K562 (cell line): ENCODE data around the gene NXF1. TPM values are rescaled to one million over a fixed set of nuclear protein-coding genes. Genes with fewer than 3 reads are reported as not detected.
A peak's percentile ranks its signal among the peaks of the same experiment; 100 is the strongest.

Source experiments
- DIDO1 ChIP-seq: fragments of 450-650 bp; IDR thresholded peaks from 2 replicates; pipeline ENCODE4 v1.6.1; 2016; ENCODE audit warnings: low read depth, missing biosample characterization, missing genetic modification characterization
- HNRNPL ChIP-seq: fragments of 200-400 bp; formaldehyde crosslinking; IDR thresholded peaks from 2 replicates; pipeline ENCODE4 v1.6.1; 2017; ENCODE audit warnings: low read depth, mild to moderate bottlenecking, low read length
- KAT7 ChIP-seq: sonication (generic); formaldehyde crosslinking; IDR thresholded peaks from 2 replicates; pipeline ENCODE4 v1.8.0; 2022; ENCODE audit warnings: missing genetic modification reagents, mild to moderate bottlenecking, borderline replicate concordance
- NFE2 ChIP-seq: IDR thresholded peaks from 2 replicates; pipeline ENCODE4 v1.6.1; 2014; ENCODE audit warnings: antibody characterized with exemption, low read depth
- TEAD2 ChIP-seq: fragments of 450-650 bp; IDR thresholded peaks from 2 replicates; pipeline ENCODE4 v1.6.1; 2016; ENCODE audit warnings: missing genetic modification characterization, control low read depth, missing compliant biosample characterization
- ZBTB34 ChIP-seq: fragments of 250-450 bp; sonication (Bioruptor Pico); IDR thresholded peaks from 2 replicates; pipeline ENCODE4 v1.8.0; 2021; ENCODE audit warnings: mild to moderate bottlenecking, moderate library complexity
- ZNF830 ChIP-seq: fragments of 250-450 bp; sonication (Bioruptor Pico); IDR thresholded peaks from 2 replicates; pipeline ENCODE4 v1.5.0; 2021; ENCODE audit warnings: mild to moderate bottlenecking
- polyA plus RNA-seq, 8 experiments: library from polyadenylated mRNA; depleted of rRNA in 4 of 8; stranded (reverse) in 5 of 8; unstranded in 3 of 8; fragments of >200 nt; fragmentation: Nextera tagmentation in 2 of 8; fragmentation: Illumina TruSeq in 1 of 8; extraction: Ambion mirVana in 2 of 8; extraction: Trizol in 1 of 8; gene quantifications; 2 replicates each; pipeline versions ENCODE4 v1.2.1 to v1.2.3, GENCODE V29; 2011 to 2014; ENCODE audit warnings: inconsistent platforms in 1 of 8, missing spikeins in 1 of 8
- total RNA-seq, 7 experiments: library from RNA; depleted of rRNA in 6 of 7; stranded (reverse); fragments of >200 nt in 6 of 7; fragmentation: Illumina TruSeq in 2 of 7; extraction: Trizol in 2 of 7; gene quantifications; 2 replicates each; pipeline versions ENCODE4 v1.2.1 to v1.2.3, GENCODE V29; 2011 to 2021; ENCODE audit warnings: low replicate concordance in 1 of 7
- TF ChIP-seq, protein P1 (sequence below): fragments of 450-650 bp; IDR thresholded peaks from 2 replicates; pipeline ENCODE4 v1.6.1; 2016; ENCODE audit warnings: low read depth, mild to moderate bottlenecking, moderate library complexity
- TF ChIP-seq, protein P2 (sequence below): fragments of 450-650 bp; IDR thresholded peaks from 2 replicates; pipeline ENCODE4 v1.6.1; 2016; ENCODE audit warnings: mild to moderate bottlenecking, moderate library complexity
- TF ChIP-seq, protein P3 (sequence below): sonication (generic); formaldehyde crosslinking; IDR thresholded peaks from 2 replicates; pipeline ENCODE4 v1.8.0; 2022; ENCODE audit warnings: mild to moderate bottlenecking, low read depth, missing genetic modification reagents
- TF ChIP-seq, protein P4 (sequence below): IDR thresholded peaks from 3 replicates; pipeline ENCODE4 v1.6.1; 2011; ENCODE audit warnings: borderline replicate concordance, mild to moderate bottlenecking; ENCODE audit not compliant: insufficient read length, insufficient read depth

Gene NXF1
- total and polyA plus RNA-seq, 9 of the 15 experiments (the other 6 are each of a cell fraction or from before 2014, with no cell fraction given) = 18.1 to 98.3 (median 35.8) TPM

GRCh38 chr11:62786318-62787004, 18.8 kb downstream of the NXF1 start (continued):
- TF ChIP-seq HNRNPL = no peak; the same call in 1 of the 2 replicates
- TF ChIP-seq DIDO1 (tag) = no peak
- 0 out of 2 replicates have a peak, but pooled peaks have one; percentile 12 for TF ChIP-seq ZNF830 (CRISPR knock-in tag)
- TF ChIP-seq, protein P1, sequence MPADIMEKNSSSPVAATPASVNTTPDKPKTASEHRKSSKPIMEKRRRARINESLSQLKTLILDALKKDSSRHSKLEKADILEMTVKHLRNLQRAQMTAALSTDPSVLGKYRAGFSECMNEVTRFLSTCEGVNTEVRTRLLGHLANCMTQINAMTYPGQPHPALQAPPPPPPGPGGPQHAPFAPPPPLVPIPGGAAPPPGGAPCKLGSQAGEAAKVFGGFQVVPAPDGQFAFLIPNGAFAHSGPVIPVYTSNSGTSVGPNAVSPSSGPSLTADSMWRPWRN = no peak
- no peak for TF ChIP-seq ZBTB34 (CRISPR knock-in tag)
- 0 out of 2 replicates have a peak, but pooled peaks have one; percentile 82 for TF ChIP-seq KAT7 (CRISPR knock-in tag)
- no peak for TF ChIP-seq NFE2
- TF ChIP-seq, protein P2, sequence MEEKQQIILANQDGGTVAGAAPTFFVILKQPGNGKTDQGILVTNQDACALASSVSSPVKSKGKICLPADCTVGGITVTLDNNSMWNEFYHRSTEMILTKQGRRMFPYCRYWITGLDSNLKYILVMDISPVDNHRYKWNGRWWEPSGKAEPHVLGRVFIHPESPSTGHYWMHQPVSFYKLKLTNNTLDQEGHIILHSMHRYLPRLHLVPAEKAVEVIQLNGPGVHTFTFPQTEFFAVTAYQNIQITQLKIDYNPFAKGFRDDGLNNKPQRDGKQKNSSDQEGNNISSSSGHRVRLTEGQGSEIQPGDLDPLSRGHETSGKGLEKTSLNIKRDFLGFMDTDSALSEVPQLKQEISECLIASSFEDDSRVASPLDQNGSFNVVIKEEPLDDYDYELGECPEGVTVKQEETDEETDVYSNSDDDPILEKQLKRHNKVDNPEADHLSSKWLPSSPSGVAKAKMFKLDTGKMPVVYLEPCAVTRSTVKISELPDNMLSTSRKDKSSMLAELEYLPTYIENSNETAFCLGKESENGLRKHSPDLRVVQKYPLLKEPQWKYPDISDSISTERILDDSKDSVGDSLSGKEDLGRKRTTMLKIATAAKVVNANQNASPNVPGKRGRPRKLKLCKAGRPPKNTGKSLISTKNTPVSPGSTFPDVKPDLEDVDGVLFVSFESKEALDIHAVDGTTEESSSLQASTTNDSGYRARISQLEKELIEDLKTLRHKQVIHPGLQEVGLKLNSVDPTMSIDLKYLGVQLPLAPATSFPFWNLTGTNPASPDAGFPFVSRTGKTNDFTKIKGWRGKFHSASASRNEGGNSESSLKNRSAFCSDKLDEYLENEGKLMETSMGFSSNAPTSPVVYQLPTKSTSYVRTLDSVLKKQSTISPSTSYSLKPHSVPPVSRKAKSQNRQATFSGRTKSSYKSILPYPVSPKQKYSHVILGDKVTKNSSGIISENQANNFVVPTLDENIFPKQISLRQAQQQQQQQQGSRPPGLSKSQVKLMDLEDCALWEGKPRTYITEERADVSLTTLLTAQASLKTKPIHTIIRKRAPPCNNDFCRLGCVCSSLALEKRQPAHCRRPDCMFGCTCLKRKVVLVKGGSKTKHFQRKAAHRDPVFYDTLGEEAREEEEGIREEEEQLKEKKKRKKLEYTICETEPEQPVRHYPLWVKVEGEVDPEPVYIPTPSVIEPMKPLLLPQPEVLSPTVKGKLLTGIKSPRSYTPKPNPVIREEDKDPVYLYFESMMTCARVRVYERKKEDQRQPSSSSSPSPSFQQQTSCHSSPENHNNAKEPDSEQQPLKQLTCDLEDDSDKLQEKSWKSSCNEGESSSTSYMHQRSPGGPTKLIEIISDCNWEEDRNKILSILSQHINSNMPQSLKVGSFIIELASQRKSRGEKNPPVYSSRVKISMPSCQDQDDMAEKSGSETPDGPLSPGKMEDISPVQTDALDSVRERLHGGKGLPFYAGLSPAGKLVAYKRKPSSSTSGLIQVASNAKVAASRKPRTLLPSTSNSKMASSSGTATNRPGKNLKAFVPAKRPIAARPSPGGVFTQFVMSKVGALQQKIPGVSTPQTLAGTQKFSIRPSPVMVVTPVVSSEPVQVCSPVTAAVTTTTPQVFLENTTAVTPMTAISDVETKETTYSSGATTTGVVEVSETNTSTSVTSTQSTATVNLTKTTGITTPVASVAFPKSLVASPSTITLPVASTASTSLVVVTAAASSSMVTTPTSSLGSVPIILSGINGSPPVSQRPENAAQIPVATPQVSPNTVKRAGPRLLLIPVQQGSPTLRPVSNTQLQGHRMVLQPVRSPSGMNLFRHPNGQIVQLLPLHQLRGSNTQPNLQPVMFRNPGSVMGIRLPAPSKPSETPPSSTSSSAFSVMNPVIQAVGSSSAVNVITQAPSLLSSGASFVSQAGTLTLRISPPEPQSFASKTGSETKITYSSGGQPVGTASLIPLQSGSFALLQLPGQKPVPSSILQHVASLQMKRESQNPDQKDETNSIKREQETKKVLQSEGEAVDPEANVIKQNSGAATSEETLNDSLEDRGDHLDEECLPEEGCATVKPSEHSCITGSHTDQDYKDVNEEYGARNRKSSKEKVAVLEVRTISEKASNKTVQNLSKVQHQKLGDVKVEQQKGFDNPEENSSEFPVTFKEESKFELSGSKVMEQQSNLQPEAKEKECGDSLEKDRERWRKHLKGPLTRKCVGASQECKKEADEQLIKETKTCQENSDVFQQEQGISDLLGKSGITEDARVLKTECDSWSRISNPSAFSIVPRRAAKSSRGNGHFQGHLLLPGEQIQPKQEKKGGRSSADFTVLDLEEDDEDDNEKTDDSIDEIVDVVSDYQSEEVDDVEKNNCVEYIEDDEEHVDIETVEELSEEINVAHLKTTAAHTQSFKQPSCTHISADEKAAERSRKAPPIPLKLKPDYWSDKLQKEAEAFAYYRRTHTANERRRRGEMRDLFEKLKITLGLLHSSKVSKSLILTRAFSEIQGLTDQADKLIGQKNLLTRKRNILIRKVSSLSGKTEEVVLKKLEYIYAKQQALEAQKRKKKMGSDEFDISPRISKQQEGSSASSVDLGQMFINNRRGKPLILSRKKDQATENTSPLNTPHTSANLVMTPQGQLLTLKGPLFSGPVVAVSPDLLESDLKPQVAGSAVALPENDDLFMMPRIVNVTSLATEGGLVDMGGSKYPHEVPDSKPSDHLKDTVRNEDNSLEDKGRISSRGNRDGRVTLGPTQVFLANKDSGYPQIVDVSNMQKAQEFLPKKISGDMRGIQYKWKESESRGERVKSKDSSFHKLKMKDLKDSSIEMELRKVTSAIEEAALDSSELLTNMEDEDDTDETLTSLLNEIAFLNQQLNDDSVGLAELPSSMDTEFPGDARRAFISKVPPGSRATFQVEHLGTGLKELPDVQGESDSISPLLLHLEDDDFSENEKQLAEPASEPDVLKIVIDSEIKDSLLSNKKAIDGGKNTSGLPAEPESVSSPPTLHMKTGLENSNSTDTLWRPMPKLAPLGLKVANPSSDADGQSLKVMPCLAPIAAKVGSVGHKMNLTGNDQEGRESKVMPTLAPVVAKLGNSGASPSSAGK = no peak
- TF ChIP-seq, protein P3, sequence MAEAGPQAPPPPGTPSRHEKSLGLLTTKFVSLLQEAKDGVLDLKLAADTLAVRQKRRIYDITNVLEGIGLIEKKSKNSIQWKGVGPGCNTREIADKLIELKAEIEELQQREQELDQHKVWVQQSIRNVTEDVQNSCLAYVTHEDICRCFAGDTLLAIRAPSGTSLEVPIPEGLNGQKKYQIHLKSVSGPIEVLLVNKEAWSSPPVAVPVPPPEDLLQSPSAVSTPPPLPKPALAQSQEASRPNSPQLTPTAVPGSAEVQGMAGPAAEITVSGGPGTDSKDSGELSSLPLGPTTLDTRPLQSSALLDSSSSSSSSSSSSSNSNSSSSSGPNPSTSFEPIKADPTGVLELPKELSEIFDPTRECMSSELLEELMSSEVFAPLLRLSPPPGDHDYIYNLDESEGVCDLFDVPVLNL (CRISPR knock-in tag) = no peak
- TF ChIP-seq, protein P4, sequence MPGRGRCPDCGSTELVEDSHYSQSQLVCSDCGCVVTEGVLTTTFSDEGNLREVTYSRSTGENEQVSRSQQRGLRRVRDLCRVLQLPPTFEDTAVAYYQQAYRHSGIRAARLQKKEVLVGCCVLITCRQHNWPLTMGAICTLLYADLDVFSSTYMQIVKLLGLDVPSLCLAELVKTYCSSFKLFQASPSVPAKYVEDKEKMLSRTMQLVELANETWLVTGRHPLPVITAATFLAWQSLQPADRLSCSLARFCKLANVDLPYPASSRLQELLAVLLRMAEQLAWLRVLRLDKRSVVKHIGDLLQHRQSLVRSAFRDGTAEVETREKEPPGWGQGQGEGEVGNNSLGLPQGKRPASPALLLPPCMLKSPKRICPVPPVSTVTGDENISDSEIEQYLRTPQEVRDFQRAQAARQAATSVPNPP = no peak
- no peak for TF ChIP-seq TEAD2 (tag)
